ENCODE measurements around the gene TMCO4.

Gene TMCO4

DNA sequence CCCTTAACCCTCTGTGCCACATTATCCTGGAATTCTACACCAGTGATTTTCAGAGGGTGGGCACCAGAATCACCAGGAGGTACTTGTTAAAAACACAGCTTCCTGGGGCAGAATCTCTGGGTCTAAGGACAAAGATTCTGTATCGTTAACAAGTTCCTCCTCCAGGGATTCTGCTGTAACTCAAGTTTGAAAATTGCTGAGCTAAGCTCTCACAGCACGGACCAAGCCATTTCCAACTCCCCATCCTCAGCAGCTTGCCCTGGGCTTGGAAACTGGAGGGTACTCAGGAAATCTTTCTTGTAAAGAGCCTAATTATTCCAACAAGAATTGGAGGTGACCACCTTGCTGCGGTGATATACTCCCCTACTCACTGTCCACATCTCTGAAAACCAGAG lies 48.8 kb downstream of the TMCO4 start:
- Histone ChIP-seq H3K27me3 (ENCODE audit: control insufficient read depth, insufficient read depth, low read length, poor library complexity, severe bottlenecking) (no peaks in the 10 kb centered on the region), H3K9me3 (ENCODE audit: control insufficient read depth, low read length) (no peaks in the 10 kb centered on the region), H3K27ac (ENCODE audit: insufficient read depth, low read depth, low read length, poor library complexity, severe bottlenecking) (no peak overlapping the region), H3K4me1 (ENCODE audit: control insufficient read depth, insufficient read depth, low read length) (no peaks in the 10 kb centered on the region), H3K4me3 (ENCODE audit: insufficient read depth, low read depth, low read length) (no peak overlapping the region), H3K36me3 (ENCODE audit: control insufficient read depth, insufficient read depth, low read length) (no peaks in the 10 kb centered on the region)
- 90 to 94% methylated on average over 3 of the region's 3 CpGs for WGBS, 2 experiments

DNA sequence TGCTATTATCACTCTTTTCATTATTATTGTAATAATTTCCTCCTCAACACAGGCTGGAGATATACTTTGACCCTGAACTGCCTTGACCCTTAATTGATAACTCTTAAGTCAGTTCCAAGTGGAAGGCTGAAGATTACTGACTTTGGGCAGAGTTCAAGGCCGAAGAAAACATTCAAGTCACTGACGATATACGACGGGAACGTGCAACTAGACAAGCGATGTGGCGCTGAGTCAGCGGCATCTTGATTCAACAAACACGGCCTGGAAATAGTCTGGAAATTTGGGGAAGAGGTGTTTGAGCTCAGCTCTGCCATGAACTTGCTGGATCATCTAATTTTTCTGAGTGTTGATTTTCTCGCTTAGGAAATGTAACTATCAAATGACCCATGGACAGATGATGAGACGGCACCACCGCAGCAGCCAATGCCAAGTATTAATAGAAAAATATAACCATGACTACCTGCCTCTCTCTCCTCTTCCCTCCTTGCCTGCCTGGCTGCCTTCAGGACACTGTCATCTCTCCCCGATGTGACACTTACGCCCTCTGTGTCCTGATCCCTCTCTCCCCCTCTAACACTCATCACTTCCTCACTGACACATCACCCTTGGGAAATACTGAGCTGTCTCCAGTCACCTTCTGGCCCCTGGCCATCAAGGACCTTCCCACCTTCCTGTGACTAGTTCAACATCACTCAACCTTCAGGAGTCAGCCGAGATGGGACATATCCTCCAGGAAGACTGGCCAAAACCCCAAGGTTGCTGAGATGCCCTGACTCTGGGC lies 49.4 kb downstream of the TMCO4 start:
- Histone ChIP-seq H3K9me3 (ENCODE audit: control insufficient read depth, low read length) (no peaks in the 10 kb centered on the region), H3K27ac (ENCODE audit: insufficient read depth, low read depth, low read length, poor library complexity, severe bottlenecking) (no peak overlapping the region), H3K4me1 (ENCODE audit: control insufficient read depth, insufficient read depth, low read length) (no peaks in the 10 kb centered on the region), H3K27me3 (ENCODE audit: control insufficient read depth, insufficient read depth, low read length, poor library complexity, severe bottlenecking) (no peaks in the 10 kb centered on the region), H3K36me3 (ENCODE audit: control insufficient read depth, insufficient read depth, low read length) (no peaks in the 10 kb centered on the region), H3K4me3 (ENCODE audit: insufficient read depth, low read depth, low read length) (no peak overlapping the region)
- 93 to 94% methylated on average over 15 of the region's 15 CpGs for WGBS, 2 experiments

DNA sequence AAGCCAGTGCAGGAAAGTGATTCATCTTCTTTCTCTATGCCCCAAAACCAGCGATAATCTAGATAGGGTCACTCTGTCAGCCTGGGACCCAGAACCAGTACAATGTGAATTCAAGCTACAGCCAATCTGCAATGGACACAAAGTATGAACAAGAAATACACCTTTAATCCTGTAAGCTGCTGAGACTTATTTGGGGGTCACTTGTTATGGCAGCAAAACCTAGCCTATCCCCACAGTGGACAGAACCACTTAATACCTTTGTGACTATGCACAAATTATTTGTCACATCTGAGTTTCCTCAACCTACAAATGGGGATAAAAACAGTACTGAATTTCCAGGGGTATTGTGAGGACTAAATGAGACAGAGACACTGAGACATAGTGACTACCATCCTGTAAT lies 50.0 kb downstream of the TMCO4 start:
- Histone ChIP-seq H3K27me3 (ENCODE audit: control insufficient read depth, insufficient read depth, low read length, poor library complexity, severe bottlenecking) (no peaks in the 10 kb centered on the region), H3K4me1 (ENCODE audit: control insufficient read depth, insufficient read depth, low read length) (no peaks in the 10 kb centered on the region), H3K27ac (ENCODE audit: insufficient read depth, low read depth, low read length, poor library complexity, severe bottlenecking) (no peak overlapping the region), H3K36me3 (ENCODE audit: control insufficient read depth, insufficient read depth, low read length) (no peaks in the 10 kb centered on the region), H3K9me3 (ENCODE audit: control insufficient read depth, low read length) (no peaks in the 10 kb centered on the region), H3K4me3 (ENCODE audit: insufficient read depth, low read depth, low read length) (no peak overlapping the region)
- WGBS, 2 experiments: 92 to 93% methylated on average over 1 of the region's 1 CpG

DNA sequence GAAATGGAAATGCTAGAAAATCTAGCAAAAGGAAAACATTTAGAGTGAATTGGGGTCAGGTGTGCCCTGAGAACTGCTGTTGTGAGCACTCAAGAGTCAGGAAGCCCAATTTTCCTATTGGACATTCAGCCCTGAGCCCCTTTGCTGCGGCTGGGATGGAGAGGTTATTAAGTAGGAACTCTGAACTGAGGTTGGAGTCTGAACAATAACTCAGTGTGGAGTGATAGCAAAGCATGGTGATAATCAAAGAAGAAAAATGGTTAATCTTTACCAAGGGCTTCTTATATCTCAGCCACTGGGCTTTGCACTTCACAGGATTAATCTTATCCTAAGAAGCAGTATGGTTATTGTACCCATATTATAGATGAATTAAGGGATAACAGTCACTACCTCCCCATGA lies 52.0 kb downstream of the TMCO4 start:
- Histone ChIP-seq H3K4me3 (ENCODE audit: insufficient read depth, low read depth, low read length) (no peak overlapping the region), H3K4me1 (ENCODE audit: control insufficient read depth, insufficient read depth, low read length) (no peaks in the 10 kb centered on the region), H3K27ac (ENCODE audit: insufficient read depth, low read depth, low read length, poor library complexity, severe bottlenecking) (no peak overlapping the region), H3K27me3 (ENCODE audit: control insufficient read depth, insufficient read depth, low read length, poor library complexity, severe bottlenecking) (no peaks in the 10 kb centered on the region), H3K36me3 (ENCODE audit: control insufficient read depth, insufficient read depth, low read length) (no peaks in the 10 kb centered on the region), H3K9me3 (ENCODE audit: control insufficient read depth, low read length) (no peaks in the 10 kb centered on the region)
- WGBS, 2 experiments: 89 to 91% methylated on average over 1 of the region's 1 CpG

DNA sequence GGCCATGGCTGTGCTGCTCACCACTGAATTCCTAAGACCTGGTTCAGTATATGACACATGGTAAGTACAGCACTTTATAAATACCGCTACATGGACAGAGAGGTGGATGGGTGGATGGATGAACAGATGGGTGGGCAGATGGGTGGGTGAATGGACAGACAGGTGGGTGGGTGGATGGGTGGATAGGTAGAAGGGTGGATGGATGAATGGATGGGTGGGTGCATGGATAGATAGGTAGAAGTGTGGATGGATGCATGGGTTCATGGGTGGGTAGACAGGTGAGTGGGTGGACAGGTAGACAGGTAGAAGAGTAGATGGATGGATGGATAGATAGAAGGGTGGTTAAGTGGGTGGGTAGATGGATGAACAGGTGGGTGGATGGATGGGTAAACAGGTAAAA lies 54.8 kb downstream of the TMCO4 start:
- Histone ChIP-seq H3K36me3 (ENCODE audit: control insufficient read depth, insufficient read depth, low read length) (no peaks in the 10 kb centered on the region), H3K4me1 (ENCODE audit: control insufficient read depth, insufficient read depth, low read length) (no peaks in the 10 kb centered on the region), H3K4me3 (ENCODE audit: insufficient read depth, low read depth, low read length) (no peak overlapping the region), H3K9me3 (ENCODE audit: control insufficient read depth, low read length) (no peaks in the 10 kb centered on the region), H3K27ac (ENCODE audit: insufficient read depth, low read depth, low read length, poor library complexity, severe bottlenecking) (no peak overlapping the region), H3K27me3 (ENCODE audit: control insufficient read depth, insufficient read depth, low read length, poor library complexity, severe bottlenecking) (no peaks in the 10 kb centered on the region)
- WGBS, 2 experiments: 97 to 98% methylated on average over 1 of the region's 1 CpG

DNA sequence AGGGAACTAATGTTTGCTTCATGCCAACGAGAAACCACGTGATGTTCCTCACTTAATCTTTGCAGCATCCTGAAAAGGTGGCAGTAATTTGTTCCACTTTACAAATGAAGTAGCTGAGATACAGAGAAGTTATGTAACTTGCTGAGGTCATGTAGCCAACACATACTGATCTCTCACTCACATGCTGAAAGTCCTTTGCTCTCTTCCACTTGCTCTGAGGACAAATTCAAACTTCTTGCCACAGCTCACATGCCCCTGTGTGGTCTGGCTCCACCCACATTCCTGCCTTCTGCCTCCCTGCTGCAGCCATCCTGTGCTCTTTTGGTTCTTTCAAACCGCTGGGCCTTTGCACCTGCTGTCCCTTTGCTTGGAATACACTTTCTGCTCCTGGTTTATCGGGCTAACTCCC lies 55.4 kb downstream of the TMCO4 start:
- no peaks in the 10 kb centered on the region for H3K27me3 ChIP-seq (ENCODE audit: control insufficient read depth, insufficient read depth, low read length, poor library complexity, severe bottlenecking)
- no peaks in the 10 kb centered on the region for H3K36me3 ChIP-seq (ENCODE audit: control insufficient read depth, insufficient read depth, low read length)
- H3K4me3 ChIP-seq (ENCODE audit: insufficient read depth, low read depth, low read length): no peak overlapping the region
- WGBS, 2 experiments: 90 to 91% methylated on average over 4 of the region's 4 CpGs
- H3K9me3 ChIP-seq (ENCODE audit: control insufficient read depth, low read length): no peaks in the 10 kb centered on the region
- no peak overlapping the region for H3K27ac ChIP-seq (ENCODE audit: insufficient read depth, low read depth, low read length, poor library complexity, severe bottlenecking)
- no peaks in the 10 kb centered on the region for H3K4me1 ChIP-seq (ENCODE audit: control insufficient read depth, insufficient read depth, low read length)

DNA sequence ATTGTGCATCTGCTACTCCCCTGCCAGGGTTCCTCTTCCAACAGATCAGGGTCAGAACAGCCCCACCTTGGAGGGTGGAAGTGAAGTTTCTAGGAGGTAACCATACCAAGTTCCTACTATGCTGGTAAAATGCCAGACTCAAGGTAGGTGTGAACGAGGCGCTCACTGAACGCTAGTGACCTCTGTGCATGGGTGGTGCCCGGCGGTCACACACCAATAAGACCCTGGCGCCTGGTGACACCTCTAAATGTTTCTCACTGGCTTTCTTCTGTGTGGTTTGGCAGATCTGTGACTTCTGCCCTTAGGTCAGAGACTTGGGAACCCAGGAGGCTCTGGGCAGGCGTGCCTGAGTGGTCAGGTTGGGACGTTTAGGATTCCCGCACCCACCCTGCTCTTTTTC lies 55.9 kb downstream of the TMCO4 start:
- 90 to 95% methylated on average over 9 of the region's 9 CpGs for WGBS, 2 experiments
- Histone ChIP-seq H3K27me3 (ENCODE audit: control insufficient read depth, insufficient read depth, low read length, poor library complexity, severe bottlenecking) (no peaks in the 10 kb centered on the region), H3K9me3 (ENCODE audit: control insufficient read depth, low read length) (no peaks in the 10 kb centered on the region), H3K27ac (ENCODE audit: insufficient read depth, low read depth, low read length, poor library complexity, severe bottlenecking) (no peak overlapping the region), H3K4me1 (ENCODE audit: control insufficient read depth, insufficient read depth, low read length) (no peaks in the 10 kb centered on the region), H3K36me3 (ENCODE audit: control insufficient read depth, insufficient read depth, low read length) (no peaks in the 10 kb centered on the region), H3K4me3 (ENCODE audit: insufficient read depth, low read depth, low read length) (no peak overlapping the region)

DNA sequence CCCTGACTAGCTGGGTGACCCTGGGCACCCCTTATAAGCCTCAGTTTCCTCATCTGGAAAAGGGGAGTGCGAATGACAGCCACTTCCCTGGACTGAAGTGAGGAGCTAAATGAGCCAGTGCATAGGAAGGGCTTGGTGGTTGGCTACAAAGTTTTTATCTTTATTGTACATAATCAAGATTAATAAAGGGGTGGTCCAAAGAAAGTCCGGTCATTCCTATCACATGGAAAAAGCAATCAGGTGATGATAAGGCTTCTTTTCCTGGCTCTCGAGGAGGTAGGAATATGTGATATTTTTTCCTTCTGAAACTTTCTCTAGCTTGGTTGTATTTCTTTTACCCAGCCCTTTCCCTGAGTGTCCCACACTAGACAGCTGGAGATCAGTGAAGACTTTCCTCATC lies 56.5 kb downstream of the TMCO4 start:
- no peak overlapping the region for H3K27ac ChIP-seq (ENCODE audit: insufficient read depth, low read depth, low read length, poor library complexity, severe bottlenecking)
- no peaks in the 10 kb centered on the region for H3K4me1 ChIP-seq (ENCODE audit: control insufficient read depth, insufficient read depth, low read length)
- WGBS, 2 experiments: 94 to 95% methylated on average over 2 to 3 of the region's 3 CpGs
- no peaks in the 10 kb centered on the region for H3K9me3 ChIP-seq (ENCODE audit: control insufficient read depth, low read length)
- H3K4me3 ChIP-seq (ENCODE audit: insufficient read depth, low read depth, low read length): no peak overlapping the region
- H3K36me3 ChIP-seq (ENCODE audit: control insufficient read depth, insufficient read depth, low read length): no peaks in the 10 kb centered on the region
- no peaks in the 10 kb centered on the region for H3K27me3 ChIP-seq (ENCODE audit: control insufficient read depth, insufficient read depth, low read length, poor library complexity, severe bottlenecking)

DNA sequence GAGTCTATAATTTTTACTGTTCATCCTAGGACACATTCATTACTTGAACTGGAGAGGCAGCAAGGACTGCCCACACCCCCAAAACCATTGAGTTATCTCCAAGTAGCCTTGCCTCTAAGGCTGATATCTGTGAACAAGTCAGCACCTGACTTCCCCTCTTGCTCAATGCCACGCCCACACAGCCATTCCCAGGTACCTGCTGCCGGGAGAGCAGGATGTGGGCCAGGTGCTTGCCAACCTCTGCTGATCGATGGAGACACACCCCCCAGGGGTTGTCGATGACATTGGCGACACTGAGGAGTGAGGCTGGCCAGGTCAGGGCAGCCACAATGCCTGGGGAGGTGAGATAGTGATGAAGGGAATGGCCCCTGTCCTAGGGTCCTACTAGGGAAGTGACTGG lies 60.1 kb downstream of the TMCO4 start:
- H3K27ac ChIP-seq (ENCODE audit: insufficient read depth, low read depth, low read length, poor library complexity, severe bottlenecking): no peak overlapping the region
- H3K27me3 ChIP-seq (ENCODE audit: control insufficient read depth, insufficient read depth, low read length, poor library complexity, severe bottlenecking): no peaks in the 10 kb centered on the region
- WGBS, 2 experiments: 92 to 93% methylated on average over 5 of the region's 5 CpGs
- no peaks in the 10 kb centered on the region for H3K4me1 ChIP-seq (ENCODE audit: control insufficient read depth, insufficient read depth, low read length)
- no peak overlapping the region for H3K4me3 ChIP-seq (ENCODE audit: insufficient read depth, low read depth, low read length)
- no peaks in the 10 kb centered on the region for H3K9me3 ChIP-seq (ENCODE audit: control insufficient read depth, low read length)
- no peaks in the 10 kb centered on the region for H3K36me3 ChIP-seq (ENCODE audit: control insufficient read depth, insufficient read depth, low read length)

DNA sequence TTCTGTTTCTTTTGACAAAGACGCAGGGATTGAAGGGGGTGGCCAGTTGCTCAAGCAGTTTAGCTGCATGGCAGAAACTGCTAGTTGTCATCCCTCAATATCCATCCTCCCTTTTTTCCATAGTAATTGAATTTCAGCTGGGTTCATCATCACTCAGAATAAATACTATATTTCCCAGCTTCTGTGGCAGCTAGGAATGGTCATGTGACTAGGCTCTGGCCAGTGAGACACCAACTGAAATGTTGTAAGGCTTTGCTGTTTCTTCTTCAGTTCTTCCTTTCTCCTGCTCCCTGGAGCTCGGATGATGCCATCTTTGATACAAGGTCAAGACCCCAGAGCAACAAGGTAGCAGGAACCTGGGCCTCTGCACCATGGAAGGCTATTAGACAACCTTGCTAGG lies 61.0 kb downstream of the TMCO4 start:
- no peak overlapping the region for H3K4me3 ChIP-seq (ENCODE audit: insufficient read depth, low read depth, low read length)
- no peak overlapping the region for H3K27ac ChIP-seq (ENCODE audit: insufficient read depth, low read depth, low read length, poor library complexity, severe bottlenecking)

DNA sequence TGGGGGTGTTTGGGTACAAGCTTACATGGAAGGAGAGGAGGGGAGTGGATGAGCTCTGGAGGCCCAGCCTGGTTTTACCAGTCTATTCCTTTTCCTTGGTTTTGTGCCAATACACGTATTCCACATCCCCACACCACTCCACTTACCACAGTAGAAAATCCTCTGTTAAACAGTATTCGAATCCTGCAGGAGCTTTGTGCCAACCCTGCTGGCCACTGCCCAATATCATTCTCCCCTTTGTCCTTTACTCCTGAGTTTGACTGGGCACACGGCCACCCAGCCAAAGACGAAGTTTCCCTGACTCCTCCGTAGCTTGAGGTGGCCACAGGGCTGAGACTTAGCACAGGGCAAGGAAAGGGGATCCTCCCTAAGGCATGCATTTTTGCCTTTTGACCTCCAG lies 61.6 kb downstream of the TMCO4 start:
- WGBS, 2 experiments: 91 to 94% methylated on average over 5 of the region's 5 CpGs
- H3K4me3 ChIP-seq (ENCODE audit: insufficient read depth, low read depth, low read length): no peak overlapping the region

More for the DNA sequence above, 61.0 kb downstream of the TMCO4 start:
- WGBS, 2 experiments: 89 to 91% methylated on average over 2 of the region's 2 CpGs
- H3K36me3 ChIP-seq (ENCODE audit: control insufficient read depth, insufficient read depth, low read length): no peaks in the 10 kb centered on the region
- H3K27me3 ChIP-seq (ENCODE audit: control insufficient read depth, insufficient read depth, low read length, poor library complexity, severe bottlenecking): no peaks in the 10 kb centered on the region
- no peaks in the 10 kb centered on the region for H3K4me1 ChIP-seq (ENCODE audit: control insufficient read depth, insufficient read depth, low read length)
- H3K9me3 ChIP-seq (ENCODE audit: control insufficient read depth, low read length): no peaks in the 10 kb centered on the region

More for the DNA sequence above, 61.6 kb downstream of the TMCO4 start:
- no peaks in the 10 kb centered on the region for H3K27me3 ChIP-seq (ENCODE audit: control insufficient read depth, insufficient read depth, low read length, poor library complexity, severe bottlenecking)
- H3K27ac ChIP-seq (ENCODE audit: insufficient read depth, low read depth, low read length, poor library complexity, severe bottlenecking): no peak overlapping the region
- H3K4me1 ChIP-seq (ENCODE audit: control insufficient read depth, insufficient read depth, low read length): no peaks in the 10 kb centered on the region
- no peaks in the 10 kb centered on the region for H3K9me3 ChIP-seq (ENCODE audit: control insufficient read depth, low read length)
- no peaks in the 10 kb centered on the region for H3K36me3 ChIP-seq (ENCODE audit: control insufficient read depth, insufficient read depth, low read length)
